ENCODE measurements around the gene CDH23.

Gene CDH23

GRCh38 chr10:71635867-71636266, 239.1 kb downstream of the CDH23 start:
- TF ChIP-seq POLR2AphosphoS5 (IDR thresholded peaks at IDR 0.05; ENCODE audit: low read depth, low read length) (no peak), FOXP2 (optimal IDR thresholded peaks at IDR 0.05; ENCODE audit: borderline replicate concordance, extremely low read depth, extremely low read length, insufficient read depth) (no peak), SIN3A (IDR thresholded peaks at IDR 0.05; ENCODE audit: borderline replicate concordance, insufficient read depth, low read length) (no peak), TAF1 (IDR thresholded peaks at IDR 0.05; ENCODE audit: borderline replicate concordance, insufficient read depth, low read length) (no peak), REST (IDR thresholded peaks at IDR 0.05; ENCODE audit: insufficient read depth in 1 of 2, low read depth in 2 of 2, low read length in 2 of 2) (no peak)

- TF ChIP-seq FOXP2 (optimal IDR thresholded peaks at IDR 0.05; ENCODE audit: borderline replicate concordance, extremely low read depth, extremely low read length, insufficient read depth) = no peak
- TF ChIP-seq SIN3A (IDR thresholded peaks at IDR 0.05; ENCODE audit: borderline replicate concordance, insufficient read depth, low read length) = no peak
- TF ChIP-seq REST (IDR thresholded peaks at IDR 0.05; ENCODE audit: insufficient read depth in 1 of 2, low read depth in 2 of 2, low read length in 2 of 2) = no peak
- no peak for TF ChIP-seq TAF1 (IDR thresholded peaks at IDR 0.05; ENCODE audit: borderline replicate concordance, insufficient read depth, low read length)
- no peak for TF ChIP-seq POLR2AphosphoS5 (IDR thresholded peaks at IDR 0.05; ENCODE audit: low read depth, low read length)
These were observed 239.9 kb downstream of the CDH23 start for GRCh38 chr10:71636588-71636987.

- TF ChIP-seq SIN3A (IDR thresholded peaks at IDR 0.05; ENCODE audit: borderline replicate concordance, insufficient read depth, low read length) = no peak
- TF ChIP-seq TAF1 (IDR thresholded peaks at IDR 0.05; ENCODE audit: borderline replicate concordance, insufficient read depth, low read length) = no peak
- no peak for TF ChIP-seq FOXP2 (optimal IDR thresholded peaks at IDR 0.05; ENCODE audit: borderline replicate concordance, extremely low read depth, extremely low read length, insufficient read depth)
- no peak for TF ChIP-seq POLR2AphosphoS5 (IDR thresholded peaks at IDR 0.05; ENCODE audit: low read depth, low read length)
- TF ChIP-seq REST (IDR thresholded peaks at IDR 0.05; ENCODE audit: insufficient read depth in 1 of 2, low read depth in 2 of 2, low read length in 2 of 2) = no peak
These were observed 240.6 kb downstream of the CDH23 start for GRCh38 chr10:71637305-71637704.

GRCh38 chr10:71638064-71638821, 241.5 kb downstream of the CDH23 start:
- TF ChIP-seq REST (IDR thresholded peaks at IDR 0.05; ENCODE audit: insufficient read depth in 1 of 2, low read depth in 2 of 2, low read length in 2 of 2) (no peak), TAF1 (IDR thresholded peaks at IDR 0.05; ENCODE audit: borderline replicate concordance, insufficient read depth, low read length) (no peak), FOXP2 (optimal IDR thresholded peaks at IDR 0.05; ENCODE audit: borderline replicate concordance, extremely low read depth, extremely low read length, insufficient read depth) (no peak), SIN3A (IDR thresholded peaks at IDR 0.05; ENCODE audit: borderline replicate concordance, insufficient read depth, low read length) (no peak), POLR2AphosphoS5 (IDR thresholded peaks at IDR 0.05; ENCODE audit: low read depth, low read length) (no peak)
